ENCODE measurements around the gene KBTBD8.

The KBTBD8 gene

DNA sequence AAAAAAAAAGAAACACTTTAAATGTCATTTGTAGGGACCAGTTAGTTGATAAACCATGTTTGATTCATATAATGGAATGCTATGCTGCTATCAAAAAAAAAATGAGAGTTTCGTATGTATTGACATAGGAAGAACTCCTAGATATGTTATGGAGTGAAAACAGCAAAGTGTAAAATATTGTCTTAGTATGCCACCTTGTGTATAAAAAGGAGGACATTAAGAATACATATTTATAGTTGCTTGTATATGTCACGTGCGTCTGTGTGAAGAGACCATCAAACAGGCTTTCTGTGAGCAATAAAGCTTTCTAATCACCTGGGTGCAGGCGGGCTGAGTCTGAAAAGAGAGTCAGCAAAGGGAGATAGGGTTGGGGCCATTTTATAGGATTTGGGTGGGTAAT is 39.5 kb downstream of the KBTBD8 start:
- DNase-seq: no peak

DNA sequence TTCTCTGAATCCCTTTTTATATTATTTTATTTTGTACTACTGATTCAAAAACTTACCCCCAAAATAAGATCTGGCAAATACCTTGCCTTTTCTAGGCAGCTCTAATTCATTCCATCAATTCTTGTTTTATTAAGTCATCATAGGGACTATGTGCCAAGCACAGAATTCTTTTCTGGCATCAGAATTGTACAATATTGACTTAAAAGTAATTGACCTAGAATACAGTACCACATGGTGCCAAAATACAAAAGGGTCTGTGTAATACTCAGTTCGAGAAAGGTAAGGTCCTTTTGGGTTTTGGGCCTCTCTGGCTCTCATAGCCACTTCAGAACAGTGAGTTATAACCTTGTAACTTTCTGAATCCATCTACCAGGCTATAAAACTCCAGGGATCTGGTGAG is 46.2 kb downstream of the KBTBD8 start:
- DNase-seq: no peak

DNA sequence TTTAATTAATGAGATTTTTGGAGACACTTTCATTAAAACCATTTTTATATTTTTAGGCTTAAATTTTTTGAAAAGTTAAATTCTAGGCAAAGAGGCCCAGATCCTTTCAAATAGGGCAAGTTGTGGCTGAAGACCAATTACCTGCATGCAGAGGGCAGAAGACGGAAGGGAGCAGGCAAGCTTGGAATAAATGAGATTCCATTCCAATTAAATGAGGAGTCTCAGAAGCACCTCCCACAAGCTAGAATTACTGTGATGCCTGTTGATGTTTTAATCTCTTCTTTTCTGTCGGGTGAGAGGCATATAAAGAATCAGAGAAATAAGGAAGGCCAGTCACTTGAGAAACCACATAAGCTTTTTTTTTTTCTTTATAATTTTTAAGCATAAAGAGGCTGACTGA is 46.8 kb downstream of the KBTBD8 start:
- DNase-seq: no peak

DNA sequence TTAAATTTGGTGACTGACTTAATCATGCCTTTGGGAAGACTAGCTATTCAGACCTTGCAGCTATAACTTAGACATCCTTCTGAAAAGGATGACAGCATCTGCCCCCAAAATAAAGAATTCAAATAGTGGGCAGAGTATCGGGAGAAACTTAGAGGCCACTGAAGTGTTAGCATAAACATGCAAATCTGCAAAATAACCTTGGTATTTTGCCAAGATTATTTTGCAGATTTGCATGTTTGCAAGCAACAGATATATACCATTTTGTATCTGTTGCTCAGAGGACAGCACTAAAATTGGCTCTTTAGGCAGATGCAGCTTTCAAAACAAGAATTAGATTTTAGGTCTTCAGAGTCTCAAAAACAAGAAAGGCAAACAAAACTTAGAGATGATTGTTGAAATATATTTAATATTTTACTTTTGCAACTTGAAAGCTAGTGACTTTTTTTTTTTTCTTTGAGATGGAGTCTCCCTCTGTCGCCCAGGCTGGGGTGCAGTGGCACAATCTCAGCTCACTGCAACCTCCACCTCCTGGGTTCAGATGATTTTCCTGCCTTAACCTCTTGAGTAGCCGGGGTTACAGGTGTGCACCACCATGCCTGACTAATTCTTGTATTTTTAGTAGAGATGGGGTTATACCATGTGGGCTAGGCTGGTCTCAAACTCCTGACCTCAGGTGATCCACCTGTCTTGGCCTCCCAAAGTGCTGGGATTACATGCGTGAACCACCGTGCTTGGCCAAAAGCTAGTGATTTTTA is 47.8 kb downstream of the KBTBD8 start:
- DNase-seq: no peak

DNA sequence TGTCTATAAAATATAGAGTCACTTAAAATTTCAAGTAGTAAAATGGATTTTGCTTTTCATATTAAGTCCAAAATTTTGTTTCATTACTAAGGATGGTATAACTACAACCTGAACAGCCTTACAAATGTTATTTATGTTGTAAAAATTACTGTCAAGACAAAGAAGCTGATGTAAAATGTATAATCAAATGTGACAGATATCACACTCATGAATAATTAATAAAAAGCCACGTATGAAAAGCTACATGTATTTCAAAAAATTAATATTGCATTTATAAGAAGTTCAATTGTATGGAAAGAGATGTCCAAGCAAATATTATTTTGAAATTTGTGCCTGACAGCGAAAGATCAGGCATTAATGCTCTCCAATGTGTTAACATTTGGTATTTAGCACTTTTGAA is 48.9 kb downstream of the KBTBD8 start:
- DNase-seq: no peak

DNA sequence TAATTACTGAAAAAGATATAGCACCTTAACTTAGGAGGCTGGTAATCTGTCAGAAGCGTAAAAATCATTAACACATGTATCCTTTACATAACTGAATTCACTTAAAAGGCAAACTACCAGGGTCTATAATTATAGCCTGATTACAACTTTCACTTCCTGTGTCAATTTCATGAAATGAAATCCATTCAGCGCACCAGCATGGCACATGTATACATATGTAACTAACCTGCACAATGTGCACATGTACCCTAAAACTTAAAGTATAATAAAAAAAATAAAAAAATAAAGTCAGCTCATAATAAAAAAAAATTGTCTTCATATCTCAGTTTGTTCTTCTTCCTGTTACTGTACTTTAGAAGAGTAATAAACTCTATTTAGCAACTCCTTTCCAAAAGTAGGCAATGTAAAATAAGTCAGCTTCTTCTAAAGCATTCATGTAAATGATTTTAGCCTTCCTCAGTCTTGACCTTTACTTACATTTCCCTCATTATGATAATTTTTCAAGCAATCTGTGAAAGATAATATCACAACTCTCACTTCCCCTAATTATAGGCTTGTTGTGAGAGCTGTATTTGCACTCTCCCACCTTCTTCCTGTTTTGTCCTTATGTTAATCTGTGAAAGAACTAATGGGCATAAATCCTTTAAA is 50.1 kb downstream of the KBTBD8 start:
- no peak for DNase-seq

DNA sequence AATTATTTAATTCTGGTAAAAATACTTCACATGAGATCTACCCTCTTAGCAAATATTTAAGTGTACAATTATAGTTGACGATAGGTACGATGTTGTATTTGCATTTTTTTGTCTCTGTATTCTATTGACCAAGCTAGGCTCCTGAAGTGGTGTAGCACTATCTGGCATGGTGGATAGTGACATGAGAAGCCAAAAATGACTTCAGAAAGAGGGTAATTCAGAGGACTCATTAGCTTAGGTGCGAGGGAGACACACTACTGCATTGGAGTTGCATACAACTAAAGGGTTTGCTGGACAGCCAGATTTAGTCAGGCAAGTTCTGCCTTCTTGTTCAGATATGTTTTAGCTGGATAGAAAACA is 50.6 kb downstream of the KBTBD8 start:
- DNase-seq: no peak

DNA sequence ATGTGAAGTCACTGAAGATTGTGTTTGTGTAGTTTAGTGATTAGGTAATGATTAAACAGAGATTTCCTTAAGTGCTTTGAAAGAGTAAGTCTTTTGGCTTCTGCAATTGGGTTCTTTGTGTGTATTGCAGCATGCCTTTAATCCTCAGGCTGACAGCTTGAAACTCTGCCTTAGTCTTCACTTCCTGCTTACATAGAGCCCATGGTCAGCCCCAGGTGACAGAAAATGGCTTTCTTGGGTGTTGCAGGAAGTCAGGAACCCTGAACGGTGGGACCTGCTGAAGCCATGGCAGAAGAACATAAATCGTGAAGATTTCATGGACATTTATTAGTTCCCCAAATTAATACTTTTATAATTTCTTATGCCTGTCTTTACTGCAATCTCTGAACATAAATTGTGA is 61.3 kb downstream of the KBTBD8 start:
- DNase-seq: no peak

Measured in DMS79 treated with DMSO at 0.1 percent for 48 hours (cell line).